ENCODE measurements around the gene LIN7B. TPM values are rescaled to one million over a fixed set of nuclear protein-coding genes. Genes with fewer than 3 reads are reported as not detected.

Gene LIN7B
- polyA plus RNA-seq, 1 of the 3 experiments (the other 2 are of a cell fraction), result 20.8 TPM

- WGBS (ENCODE audit: low lambda C conversion rate), result 81% methylated on average over 15 of the region's 15 CpGs
- Histone ChIP-seq H3K4me3 (ENCODE audit: low read depth in 2 of 2, low read length in 1 of 2) (peak overlapping the region in 1 of 2 experiments; percentile 47; a peak in 1 of 4 replicates), H3K4me1 (ENCODE audit: control insufficient read depth in 1 of 2, insufficient read depth in 2 of 2, low read depth in 1 of 2, low read length in 1 of 2) (peaks cover 10 to 11% of the 10 kb centered on the region in 2 experiments; a peak in 2 of 4 replicates), H3K36me3 (replicated peaks in 1 of 2; ENCODE audit: control insufficient read depth in 1 of 2, insufficient read depth in 2 of 2, low read length in 1 of 2) (no peaks in the 10 kb centered on the region), H3K9ac (no peak overlapping the region), H4K20me1 (ENCODE audit: insufficient read depth) (no peaks in the 10 kb centered on the region), H3K9me3 (no peaks in the 10 kb centered on the region), H3K9me2 (no peaks in the 10 kb centered on the region), H2AFZ (ENCODE audit: low read depth) (peak overlapping the region; percentile 63; the same call in 1 of the 2 replicates), H3F3A (replicated peaks; ENCODE audit: insufficient read depth) (no peaks in the 10 kb centered on the region), H3K79me2 (ENCODE audit: insufficient read depth) (no peaks in the 10 kb centered on the region), H3K27ac (ENCODE audit: low read depth in 2 of 2, low read length in 1 of 2) (peak overlapping the region in 1 of 2 experiments; percentile 21; a peak in 3 of 4 replicates), H3K4me2 (peak overlapping the region; percentile 70), H3K27me3 (ENCODE audit: insufficient read depth) (no peaks in the 10 kb centered on the region)
- no peak for DNase-seq
- ChIA-PET POLR2A (interaction anchor here (0.7 to 2.0 kb wide), 4 partner anchors 11 to 22 kb away, joined by 3 to 5 read pairs (median 4); no protein-coding TSS in a partner anchor), CTCF (interaction anchor here (1.1 to 2.9 kb wide), 9 partner anchors 10 to 70 kb away, joined by 3 to 11 read pairs (median 6); partner anchors contain the start of gene LIN7B)
- TF ChIP-seq JUND (IDR thresholded peaks at IDR 0.05) (no peak), USF2 (IDR thresholded peaks at IDR 0.05; ENCODE audit: borderline replicate concordance, low read depth, low read length) (no peak), FOXJ3 (CRISPR knock-in tag; IDR thresholded peaks at IDR 0.05) (no peak), FOXM1 (IDR thresholded peaks at IDR 0.05; ENCODE audit: low read depth) (no peak), EP300 (IDR thresholded peaks at IDR 0.05; ENCODE audit: borderline replicate concordance in 1 of 2, low read depth in 1 of 2, low read length in 1 of 2) (no peak), CHD2 (IDR thresholded peaks at IDR 0.05; ENCODE audit: low read length, partially characterized antibody) (no peak)
These were observed 14.5 kb downstream of the LIN7B start for GRCh38 chr19:49128545-49129237.

- no peaks in the 10 kb centered on the region for H4K20me1 ChIP-seq (ENCODE audit: insufficient read depth)
- no peaks in the 10 kb centered on the region for H3K9me3 ChIP-seq
- WGBS (ENCODE audit: low lambda C conversion rate), result 85% methylated on average over 15 of the region's 16 CpGs
- H3K9ac ChIP-seq, result no peak overlapping the region
- no peak overlapping the region for H3K4me3 ChIP-seq (ENCODE audit: low read depth in 2 of 2, low read length in 1 of 2)
- no peak overlapping the region for H3K27ac ChIP-seq (ENCODE audit: low read depth in 2 of 2, low read length in 1 of 2)
- H3K27me3 ChIP-seq (ENCODE audit: insufficient read depth), result no peaks in the 10 kb centered on the region
- peaks cover 10 to 11% of the 10 kb centered on the region in 2 experiments; a peak in 2 of 4 replicates for H3K4me1 ChIP-seq (ENCODE audit: control insufficient read depth in 1 of 2, insufficient read depth in 2 of 2, low read depth in 1 of 2, low read length in 1 of 2)
- POLR2A ChIA-PET, result interaction anchor here (1.3 kb wide), 1 partner anchor 10 kb away, joined by 3 read pairs; no protein-coding TSS in a partner anchor
- no peak overlapping the region for H2AFZ ChIP-seq (ENCODE audit: low read depth)
- H3K79me2 ChIP-seq (ENCODE audit: insufficient read depth), result no peaks in the 10 kb centered on the region
- no peaks in the 10 kb centered on the region for H3K36me3 ChIP-seq (replicated peaks in 1 of 2; ENCODE audit: control insufficient read depth in 1 of 2, insufficient read depth in 2 of 2, low read length in 1 of 2)
- TF ChIP-seq USF2 (IDR thresholded peaks at IDR 0.05; ENCODE audit: borderline replicate concordance, low read depth, low read length), result no peak
- no peak for TF ChIP-seq EP300 (IDR thresholded peaks at IDR 0.05; ENCODE audit: borderline replicate concordance in 1 of 2, low read depth in 1 of 2, low read length in 1 of 2)
- TF ChIP-seq RAD21 (IDR thresholded peaks at IDR 0.05; ENCODE audit: low read length), result no peak
- CTCF ChIA-PET, result interaction anchor here (1.1 to 2.4 kb wide), 6 partner anchors 12 to 70 kb away, joined by 3 to 9 read pairs (median 6); partner anchors contain the start of gene LIN7B
- no peaks in the 10 kb centered on the region for H3K9me2 ChIP-seq
- no peak overlapping the region for H3K4me2 ChIP-seq
- peak; percentile 12 for DNase-seq
- H3F3A ChIP-seq (replicated peaks; ENCODE audit: insufficient read depth), result no peaks in the 10 kb centered on the region
These were observed 15.0 kb downstream of the LIN7B start for GRCh38 chr19:49129238-49129583.
